ENCODE measurements around the gene ZDHHC16. TPM values are rescaled to one million over a fixed set of nuclear protein-coding genes. Genes with fewer than 3 reads are reported as not detected.
A peak's percentile ranks its signal among the peaks of the same experiment; 100 is the strongest.
"Not testable (repeated sequence)": the region's sequence is repeated elsewhere in the genome, so short reads cannot be mapped to it uniquely, and the experiment has no call there.

The ZDHHC16 gene
- total RNA-seq, 1 donor from 2014 or later = 15.2 TPM

DNA sequence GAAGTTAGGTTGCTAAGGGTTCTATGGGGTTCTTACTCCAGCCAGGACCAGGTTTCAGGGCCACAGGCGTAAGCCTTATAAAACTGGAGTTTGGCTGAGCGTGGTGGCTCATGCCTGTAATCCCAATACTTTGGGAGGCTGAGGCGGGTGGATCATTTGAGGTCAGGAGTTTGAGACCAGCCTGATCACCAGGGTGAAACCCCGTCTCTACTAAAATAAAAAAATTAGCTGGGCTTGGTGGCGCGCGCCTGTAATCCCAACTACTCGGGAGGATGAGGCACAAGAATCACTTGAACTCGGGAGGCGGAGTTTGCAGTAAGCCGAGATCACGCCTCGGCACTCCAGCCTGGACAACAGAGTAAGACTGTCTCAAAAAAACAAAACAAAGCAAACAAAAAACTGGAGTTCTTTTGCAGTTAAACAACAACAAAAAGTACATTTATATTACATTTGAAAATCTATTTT is 44.5 kb upstream of the ZDHHC16 start:
- Histone ChIP-seq H3K9ac (no peak overlapping the region), H3K4me2 (peak overlapping the region; percentile 88), H3K36me3 (no peaks in the 10 kb centered on the region), H3K27ac (no peak overlapping the region), H3K27me3 (no peaks in the 10 kb centered on the region), H3K4me1 (no peaks in the 10 kb centered on the region), H4K20me1 (ENCODE audit: low read depth) (peaks cover 3% of the 10 kb centered on the region), H3K79me2 (ENCODE audit: low read depth) (peaks cover 10% of the 10 kb centered on the region), H3K9me3 (ENCODE audit: low read depth) (no peaks in the 10 kb centered on the region), H3K4me3 (peak overlapping the region; percentile 69), H2AFZ (replicated peaks) (peak overlapping the region; percentile 74), H3F3A (ENCODE audit: low read depth) (peaks cover 8% of the 10 kb centered on the region)
- no peak for DNase-seq (ENCODE audit: low spot score)
- Mint-ChIP-seq H3K9me3 (no peaks in the 10 kb centered on the region), H3K36me3 (no peaks in the 10 kb centered on the region), H3K4me3 (peak overlapping the region; percentile 95), H3K27me3 (ENCODE audit: insufficient read depth, low read depth) (peaks cover 11% of the 10 kb centered on the region), H3K27ac (peak overlapping the region; percentile 84), H3K4me1 (peaks cover 15% of the 10 kb centered on the region)
- no peak for TF ChIP-seq EZH2phosphoT487 (IDR thresholded peaks at IDR 0.05)
- TF ChIP-seq EZH2 (IDR thresholded peaks at IDR 0.05) = no peak
- TF ChIP-seq, protein P1, sequence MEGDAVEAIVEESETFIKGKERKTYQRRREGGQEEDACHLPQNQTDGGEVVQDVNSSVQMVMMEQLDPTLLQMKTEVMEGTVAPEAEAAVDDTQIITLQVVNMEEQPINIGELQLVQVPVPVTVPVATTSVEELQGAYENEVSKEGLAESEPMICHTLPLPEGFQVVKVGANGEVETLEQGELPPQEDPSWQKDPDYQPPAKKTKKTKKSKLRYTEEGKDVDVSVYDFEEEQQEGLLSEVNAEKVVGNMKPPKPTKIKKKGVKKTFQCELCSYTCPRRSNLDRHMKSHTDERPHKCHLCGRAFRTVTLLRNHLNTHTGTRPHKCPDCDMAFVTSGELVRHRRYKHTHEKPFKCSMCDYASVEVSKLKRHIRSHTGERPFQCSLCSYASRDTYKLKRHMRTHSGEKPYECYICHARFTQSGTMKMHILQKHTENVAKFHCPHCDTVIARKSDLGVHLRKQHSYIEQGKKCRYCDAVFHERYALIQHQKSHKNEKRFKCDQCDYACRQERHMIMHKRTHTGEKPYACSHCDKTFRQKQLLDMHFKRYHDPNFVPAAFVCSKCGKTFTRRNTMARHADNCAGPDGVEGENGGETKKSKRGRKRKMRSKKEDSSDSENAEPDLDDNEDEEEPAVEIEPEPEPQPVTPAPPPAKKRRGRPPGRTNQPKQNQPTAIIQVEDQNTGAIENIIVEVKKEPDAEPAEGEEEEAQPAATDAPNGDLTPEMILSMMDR (IDR thresholded peaks at IDR 0.05) = no peak

DNA sequence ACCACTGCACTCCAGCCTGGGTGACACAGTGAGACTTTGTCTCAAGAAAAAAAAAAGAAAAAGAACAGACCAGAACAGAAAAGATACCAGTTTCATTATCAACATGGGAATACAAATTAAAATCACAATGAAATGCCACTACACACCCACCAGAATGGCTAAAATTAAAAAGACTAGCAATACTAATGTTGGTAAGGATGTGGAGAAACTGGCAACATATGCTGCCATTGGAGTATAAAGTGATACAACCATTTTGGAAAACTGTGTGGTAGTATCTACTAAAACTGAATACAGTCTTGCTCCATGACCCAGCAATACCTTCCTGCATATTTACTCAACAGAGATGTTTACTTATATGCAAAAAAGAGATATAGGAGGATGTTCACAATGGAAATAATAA is 41.9 kb upstream of the ZDHHC16 start:
- Histone ChIP-seq H3F3A (ENCODE audit: low read depth) (peaks cover 16% of the 10 kb centered on the region), H3K27ac (no peak overlapping the region), H3K36me3 (no peaks in the 10 kb centered on the region), H3K27me3 (no peaks in the 10 kb centered on the region), H3K4me3 (no peak overlapping the region), H3K9me3 (ENCODE audit: low read depth) (no peaks in the 10 kb centered on the region), H3K79me2 (ENCODE audit: low read depth) (peaks cover 10% of the 10 kb centered on the region), H3K4me1 (no peaks in the 10 kb centered on the region), H4K20me1 (ENCODE audit: low read depth) (peaks cover 3% of the 10 kb centered on the region), H3K9ac (no peak overlapping the region), H2AFZ (replicated peaks) (no peak overlapping the region), H3K4me2 (no peak overlapping the region)
- no peak for DNase-seq (ENCODE audit: low spot score)
- no peaks in the 10 kb centered on the region for H3K36me3 Mint-ChIP-seq
- TF ChIP-seq EZH2 (IDR thresholded peaks at IDR 0.05) (no peak), EZH2phosphoT487 (IDR thresholded peaks at IDR 0.05) (no peak)
- TF ChIP-seq, protein P1 (IDR thresholded peaks at IDR 0.05) = no peak
- H3K27me3 Mint-ChIP-seq (ENCODE audit: insufficient read depth, low read depth) = peaks cover 11% of the 10 kb centered on the region
- no peak overlapping the region for H3K4me3 Mint-ChIP-seq
- peaks cover 21% of the 10 kb centered on the region for H3K4me1 Mint-ChIP-seq
- no peak overlapping the region for H3K27ac Mint-ChIP-seq
- H3K9me3 Mint-ChIP-seq = no peaks in the 10 kb centered on the region

DNA sequence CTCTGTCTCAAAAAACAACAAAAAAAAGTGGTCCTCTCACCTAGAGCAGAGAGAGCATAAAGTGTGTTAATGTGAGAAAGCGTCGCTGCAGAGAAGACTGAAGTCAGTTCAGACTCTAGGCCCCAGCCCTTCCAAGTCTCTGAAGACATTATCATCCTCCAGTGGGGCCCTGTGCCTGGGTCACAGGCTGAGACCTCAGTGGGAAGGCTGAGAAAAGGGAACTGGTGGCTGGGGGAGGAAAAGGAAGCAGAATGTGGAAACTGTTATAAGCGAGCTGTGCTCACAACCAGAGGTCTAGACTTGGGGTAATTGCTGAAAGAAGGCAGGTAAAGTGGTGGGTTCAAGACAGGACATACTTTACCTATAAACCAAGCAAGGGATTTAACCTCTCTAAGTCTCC is 39.9 kb upstream of the ZDHHC16 start:
- Mint-ChIP-seq H3K4me3 (no peak overlapping the region), H3K4me1 (peaks cover 12% of the 10 kb centered on the region), H3K27ac (no peak overlapping the region), H3K36me3 (no peaks in the 10 kb centered on the region), H3K27me3 (ENCODE audit: insufficient read depth, low read depth) (peaks cover 14% of the 10 kb centered on the region), H3K9me3 (no peaks in the 10 kb centered on the region)
- TF ChIP-seq EZH2phosphoT487 (IDR thresholded peaks at IDR 0.05) = no peak
- no peak for TF ChIP-seq EZH2 (IDR thresholded peaks at IDR 0.05)
- TF ChIP-seq, protein P1 (IDR thresholded peaks at IDR 0.05) = no peak
- Histone ChIP-seq H3K27me3 (no peaks in the 10 kb centered on the region), H3K27ac (no peak overlapping the region), H4K20me1 (ENCODE audit: low read depth) (no peaks in the 10 kb centered on the region), H3K4me3 (no peak overlapping the region), H3K79me2 (ENCODE audit: low read depth) (no peaks in the 10 kb centered on the region), H3F3A (ENCODE audit: low read depth) (peaks cover 8% of the 10 kb centered on the region), H3K9ac (no peak overlapping the region), H3K4me1 (no peaks in the 10 kb centered on the region), H3K36me3 (no peaks in the 10 kb centered on the region), H2AFZ (replicated peaks) (no peak overlapping the region), H3K4me2 (no peak overlapping the region), H3K9me3 (ENCODE audit: low read depth) (no peaks in the 10 kb centered on the region)
- no peak for DNase-seq (ENCODE audit: low spot score)

DNA sequence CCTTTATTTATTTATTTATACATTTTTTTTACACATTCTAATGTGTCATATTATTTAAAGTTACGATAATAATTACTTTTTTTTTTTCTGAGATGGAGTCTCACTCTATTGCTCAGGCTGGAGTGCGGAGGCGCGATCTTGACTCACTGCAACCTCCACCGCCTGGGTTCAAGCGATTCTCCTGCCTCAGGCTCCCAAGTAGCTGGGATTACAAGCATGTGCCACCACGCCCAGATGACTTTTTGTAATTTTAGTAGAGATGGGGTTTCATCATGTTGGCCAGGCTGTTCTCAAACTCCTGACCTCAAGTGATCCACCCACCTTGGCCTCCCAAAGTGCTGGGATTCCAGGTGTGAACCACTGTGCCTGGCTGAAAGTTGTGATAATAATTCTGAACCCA is 39.5 kb upstream of the ZDHHC16 start:
- H3K9ac ChIP-seq; H3K27ac Mint-ChIP-seq; H3K4me3 ChIP-seq; H4K20me1 ChIP-seq (ENCODE audit: low read depth); H3K4me2 ChIP-seq; H3K36me3 Mint-ChIP-seq; H3K9me3 Mint-ChIP-seq; H3K27ac ChIP-seq; H3K27me3 ChIP-seq; DNase-seq (ENCODE audit: low spot score); H3K36me3 ChIP-seq; H3K79me2 ChIP-seq (ENCODE audit: low read depth); H3K9me3 ChIP-seq (ENCODE audit: low read depth); H3F3A ChIP-seq (ENCODE audit: low read depth); H3K4me3 Mint-ChIP-seq; H3K4me1 ChIP-seq: not testable (repeated sequence)
- H3K27me3 Mint-ChIP-seq (ENCODE audit: insufficient read depth, low read depth) = peaks cover 14% of the 10 kb centered on the region
- H3K4me1 Mint-ChIP-seq = peaks cover 11% of the 10 kb centered on the region
- H2AFZ ChIP-seq (replicated peaks) = peak overlapping the region; percentile 100
